ENCODE data around the gene BTNL9.

The BTNL9 gene

DNA sequence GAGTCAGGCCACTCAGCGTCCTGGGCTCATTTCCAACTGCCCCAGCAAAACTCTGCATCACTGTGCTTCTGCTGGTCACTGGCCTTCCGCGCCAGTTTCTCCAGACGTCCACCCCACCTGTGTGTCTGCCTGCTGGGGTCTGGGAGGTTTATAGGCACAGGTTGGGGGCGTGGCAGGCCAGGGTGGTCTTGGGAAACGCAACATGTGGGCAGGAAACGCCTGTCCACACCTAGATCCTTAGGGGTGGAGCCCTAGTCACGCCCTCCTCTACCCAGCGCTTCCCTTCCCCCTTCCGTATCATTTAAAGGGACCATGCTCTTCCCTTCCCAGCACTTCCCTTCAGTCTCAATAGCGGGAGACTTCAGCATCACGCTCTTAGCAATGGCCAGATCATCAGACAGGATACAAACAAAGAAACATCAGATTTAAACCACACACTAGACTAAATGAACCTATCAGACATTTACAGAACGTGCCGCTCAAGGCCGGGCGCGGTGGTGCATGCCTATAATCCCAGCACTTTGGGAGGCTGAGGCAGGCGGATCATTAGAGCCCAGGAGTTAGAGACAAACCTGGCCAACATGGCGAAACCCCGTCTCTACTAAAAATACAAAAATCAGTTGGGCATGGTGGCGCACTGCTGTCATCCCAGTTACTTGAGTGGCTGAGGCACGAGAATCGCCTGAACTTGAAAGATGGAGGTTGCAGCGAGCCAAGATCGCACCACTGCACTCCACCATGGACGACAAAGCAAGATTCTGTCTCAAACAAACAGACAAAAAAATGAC lies 11.8 kb upstream of the BTNL9 start:
- Histone ChIP-seq H3K9ac (ENCODE audit: low read depth, low read length) (peak overlapping the region; percentile 38), H3K4me1 (ENCODE audit: control insufficient read depth, insufficient read depth, low read length) (no peaks in the 10 kb centered on the region), H3K36me3 (ENCODE audit: control insufficient read depth, insufficient read depth, low read length) (no peaks in the 10 kb centered on the region), H3K27me3 (ENCODE audit: control insufficient read depth, insufficient read depth, low read length) (peaks cover 11% of the 10 kb centered on the region), H3K9me3 (ENCODE audit: control insufficient read depth, insufficient read depth, low read length) (peaks cover 2% of the 10 kb centered on the region), H3K4me3 (ENCODE audit: low read depth, low read length) (peak overlapping the region; percentile 63)

DNA sequence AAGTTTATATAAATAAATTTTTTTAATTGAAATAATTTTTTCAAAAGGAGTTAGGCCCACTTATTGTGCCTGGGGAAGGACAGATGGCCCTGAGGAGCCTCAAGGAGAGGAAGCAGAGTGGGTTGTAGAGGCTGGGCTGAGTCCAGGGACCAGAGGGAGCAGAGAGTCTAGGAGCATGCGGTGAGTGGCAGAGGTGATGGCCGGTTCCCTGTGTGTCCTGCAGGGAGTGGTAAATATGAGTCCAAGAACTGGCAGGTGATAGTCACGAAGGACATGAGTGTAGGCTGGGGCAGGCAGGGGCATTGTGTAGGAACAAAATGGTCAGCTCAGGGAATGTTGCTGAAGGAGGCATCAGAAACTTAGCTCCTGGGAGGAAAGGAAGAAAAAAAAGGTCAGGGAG lies 8.3 kb upstream of the BTNL9 start:
- Histone ChIP-seq H3K9ac (ENCODE audit: low read depth, low read length) (no peak overlapping the region), H3K36me3 (ENCODE audit: control insufficient read depth, insufficient read depth, low read length) (no peaks in the 10 kb centered on the region), H3K27me3 (ENCODE audit: control insufficient read depth, insufficient read depth, low read length) (peaks cover 11% of the 10 kb centered on the region), H3K4me1 (ENCODE audit: control insufficient read depth, insufficient read depth, low read length) (peaks cover 2% of the 10 kb centered on the region), H3K4me3 (ENCODE audit: low read depth, low read length) (no peak overlapping the region), H3K9me3 (ENCODE audit: control insufficient read depth, insufficient read depth, low read length) (peaks cover 3% of the 10 kb centered on the region)

DNA sequence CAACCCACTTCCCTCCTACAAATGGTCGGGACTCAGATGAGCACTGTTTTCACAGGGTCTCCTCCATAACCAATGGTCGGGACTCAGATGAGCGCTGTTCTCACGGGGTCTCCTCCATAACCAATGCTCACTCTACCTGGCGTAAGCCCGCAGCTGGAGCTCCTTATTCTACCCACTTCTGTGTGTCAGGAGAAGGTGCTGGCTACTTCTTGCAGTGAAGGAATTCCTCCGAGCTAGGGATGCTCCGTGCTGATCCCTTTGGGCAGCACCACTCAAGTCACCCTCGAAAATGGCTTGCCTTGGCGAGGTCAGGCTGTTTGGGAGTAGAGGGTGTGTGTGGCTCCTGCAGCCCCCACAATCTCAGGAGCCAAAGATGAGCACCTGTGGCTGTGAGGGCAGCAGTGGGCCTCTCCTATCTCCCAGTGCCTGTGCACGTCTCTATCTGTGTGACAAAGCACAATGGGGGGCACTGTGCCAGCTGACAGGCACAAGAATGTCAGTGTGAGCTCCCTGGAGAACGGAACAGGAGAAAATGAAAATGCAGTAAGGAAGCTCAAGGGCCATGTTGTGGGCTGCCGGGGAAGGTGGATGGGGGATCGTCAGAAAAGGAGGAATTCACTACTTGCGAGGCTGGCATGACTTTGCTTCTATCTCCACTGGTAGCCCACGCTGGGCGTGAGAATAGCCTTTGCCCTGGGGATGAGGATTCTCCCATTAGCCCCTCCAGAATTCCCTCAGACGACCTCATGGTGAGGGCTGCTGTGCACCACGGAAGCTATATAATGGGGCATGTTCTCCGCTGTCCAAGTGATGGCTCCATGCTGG lies 3.9 kb upstream of the BTNL9 start:
- Histone ChIP-seq H3K27me3 (ENCODE audit: control insufficient read depth, insufficient read depth, low read length) (peaks cover 16% of the 10 kb centered on the region), H3K4me1 (ENCODE audit: control insufficient read depth, insufficient read depth, low read length) (peaks cover 3% of the 10 kb centered on the region), H3K9me3 (ENCODE audit: control insufficient read depth, insufficient read depth, low read length) (peaks cover 3% of the 10 kb centered on the region), H3K9ac (ENCODE audit: low read depth, low read length) (no peak overlapping the region), H3K36me3 (ENCODE audit: control insufficient read depth, insufficient read depth, low read length) (no peaks in the 10 kb centered on the region), H3K4me3 (ENCODE audit: low read depth, low read length) (no peak overlapping the region)

DNA sequence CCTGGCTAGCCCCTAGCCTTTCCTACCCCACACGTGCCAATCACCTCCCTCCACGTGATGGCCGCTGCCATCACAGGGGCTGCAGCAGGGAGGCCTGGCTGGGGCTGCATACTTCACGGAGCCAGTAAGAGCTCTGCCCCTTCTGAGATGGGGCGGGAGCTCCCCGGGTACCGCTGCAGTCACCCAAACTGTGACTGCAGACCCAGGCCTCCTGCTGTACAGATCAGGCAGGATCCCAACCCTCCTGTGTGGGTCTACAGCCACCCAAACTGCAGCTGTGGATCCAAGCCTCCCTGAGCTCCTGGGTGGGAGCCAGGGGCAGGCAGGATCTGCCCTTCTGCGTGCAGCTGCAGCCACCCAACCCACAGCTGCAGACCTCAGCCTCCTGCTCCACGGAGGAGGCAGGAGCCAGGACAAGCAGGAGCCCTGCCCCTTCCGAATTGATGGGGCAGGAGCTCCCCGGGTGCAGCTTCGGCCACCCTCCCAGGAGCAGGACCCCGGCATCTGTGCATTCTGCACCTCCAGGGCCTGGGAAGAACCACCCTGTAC lies 3.2 kb upstream of the BTNL9 start:
- Histone ChIP-seq H3K27me3 (ENCODE audit: control insufficient read depth, insufficient read depth, low read length) (peaks cover 17% of the 10 kb centered on the region), H3K9me3 (ENCODE audit: control insufficient read depth, insufficient read depth, low read length) (peaks cover 3% of the 10 kb centered on the region), H3K4me3 (ENCODE audit: low read depth, low read length) (no peak overlapping the region), H3K4me1 (ENCODE audit: control insufficient read depth, insufficient read depth, low read length) (peaks cover 3% of the 10 kb centered on the region), H3K36me3 (ENCODE audit: control insufficient read depth, insufficient read depth, low read length) (no peaks in the 10 kb centered on the region), H3K9ac (ENCODE audit: low read depth, low read length) (no peak overlapping the region)

DNA sequence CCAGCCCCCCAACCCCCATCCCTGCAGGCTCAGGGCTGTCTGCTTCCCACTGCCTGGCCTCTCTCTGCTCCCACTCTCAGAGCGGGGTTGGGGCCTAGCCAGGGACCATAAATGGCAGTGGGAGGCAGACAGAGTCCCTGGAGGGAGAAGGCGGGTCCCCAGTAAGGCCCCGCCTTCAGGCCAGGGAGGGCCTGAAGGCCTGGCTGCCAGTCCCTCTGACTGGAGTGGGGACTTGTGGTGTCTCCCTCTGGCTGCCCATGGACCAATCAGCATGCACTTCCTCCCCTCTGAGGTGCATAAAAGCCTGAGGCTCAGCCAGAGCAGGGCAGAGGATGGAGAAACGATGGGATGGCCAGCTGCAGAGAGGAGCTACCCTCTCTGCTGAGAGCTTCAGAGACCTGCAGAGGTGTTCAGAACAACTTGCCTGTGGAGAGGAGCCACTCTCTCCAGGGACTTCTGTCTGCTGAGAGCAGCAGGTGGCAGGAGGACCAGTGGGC lies 2.7 kb upstream of the BTNL9 start:
- Histone ChIP-seq H3K4me3 (ENCODE audit: low read depth, low read length) (no peak overlapping the region), H3K9me3 (ENCODE audit: control insufficient read depth, insufficient read depth, low read length) (peaks cover 3% of the 10 kb centered on the region), H3K4me1 (ENCODE audit: control insufficient read depth, insufficient read depth, low read length) (peaks cover 3% of the 10 kb centered on the region), H3K9ac (ENCODE audit: low read depth, low read length) (no peak overlapping the region), H3K36me3 (ENCODE audit: control insufficient read depth, insufficient read depth, low read length) (no peaks in the 10 kb centered on the region), H3K27me3 (ENCODE audit: control insufficient read depth, insufficient read depth, low read length) (peaks cover 21% of the 10 kb centered on the region)

DNA sequence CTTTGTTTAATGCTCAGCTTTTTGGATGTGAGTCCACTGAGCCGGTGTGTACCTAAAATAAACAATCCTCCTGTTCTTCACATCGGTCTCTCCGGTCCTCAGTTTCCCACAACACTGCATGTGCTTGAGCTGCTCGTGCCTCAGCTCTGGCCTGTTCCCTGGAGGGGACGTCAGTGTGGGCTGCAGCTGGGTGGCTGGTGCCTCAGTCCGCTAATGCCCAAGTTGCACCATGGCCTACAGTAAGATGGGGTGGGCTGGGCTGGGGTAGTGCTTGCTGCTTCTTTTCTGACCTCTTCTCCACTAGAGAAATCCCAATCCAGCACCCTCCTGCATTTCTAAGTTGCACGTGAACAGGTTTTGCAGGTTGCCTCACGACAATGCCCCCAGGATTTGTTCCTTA lies 595 bp upstream of the BTNL9 start:
- Histone ChIP-seq H3K9ac (ENCODE audit: low read depth, low read length) (no peak overlapping the region), H3K4me3 (ENCODE audit: low read depth, low read length) (no peak overlapping the region), H3K27me3 (ENCODE audit: control insufficient read depth, insufficient read depth, low read length) (peaks cover 22% of the 10 kb centered on the region), H3K36me3 (ENCODE audit: control insufficient read depth, insufficient read depth, low read length) (no peaks in the 10 kb centered on the region), H3K4me1 (ENCODE audit: control insufficient read depth, insufficient read depth, low read length) (peaks cover 3% of the 10 kb centered on the region), H3K9me3 (ENCODE audit: control insufficient read depth, insufficient read depth, low read length) (no peaks in the 10 kb centered on the region)

DNA sequence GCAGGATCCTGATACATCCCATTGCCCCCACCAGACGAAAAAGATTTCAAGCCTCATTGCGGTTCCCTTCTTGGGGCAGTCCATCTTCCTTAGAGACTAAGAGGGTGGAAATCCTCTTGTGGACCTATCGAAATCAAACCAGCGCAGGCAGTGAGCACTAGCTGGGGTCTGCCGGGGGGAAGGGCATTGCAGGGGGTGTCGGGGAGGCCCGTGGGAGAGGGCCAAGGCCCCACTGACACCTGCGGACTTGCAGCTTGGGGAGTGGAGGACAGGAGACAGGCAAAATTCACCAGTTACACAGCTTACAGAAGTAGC lies 522 bp downstream of the BTNL9 start:
- H3K9ac ChIP-seq (ENCODE audit: low read depth, low read length), result no peak overlapping the region
- H3K27me3 ChIP-seq (ENCODE audit: control insufficient read depth, insufficient read depth, low read length), result peaks cover 22% of the 10 kb centered on the region
- no peak overlapping the region for H3K4me3 ChIP-seq (ENCODE audit: low read depth, low read length)
- H3K9me3 ChIP-seq (ENCODE audit: control insufficient read depth, insufficient read depth, low read length), result no peaks in the 10 kb centered on the region
- peaks cover 3% of the 10 kb centered on the region for H3K4me1 ChIP-seq (ENCODE audit: control insufficient read depth, insufficient read depth, low read length)
- no peaks in the 10 kb centered on the region for H3K36me3 ChIP-seq (ENCODE audit: control insufficient read depth, insufficient read depth, low read length)

DNA sequence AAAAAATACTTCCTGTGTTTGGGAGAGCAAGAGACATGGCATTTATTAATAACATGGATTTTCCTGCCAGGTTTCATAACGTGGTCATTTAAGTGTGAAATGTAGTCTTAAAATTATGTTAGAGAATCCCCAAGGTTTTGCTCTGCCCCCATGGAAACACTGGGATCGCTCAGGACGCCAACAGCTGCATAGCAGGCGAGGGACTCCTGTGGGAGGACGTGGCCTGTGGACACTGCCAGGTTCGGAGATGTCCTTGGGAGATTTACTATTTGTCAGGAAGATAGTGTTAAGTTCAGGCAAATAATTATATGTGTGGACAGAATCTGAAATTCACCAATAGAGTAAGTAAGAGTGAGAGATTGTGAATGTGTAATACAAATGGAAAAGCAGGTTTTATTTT lies 977 bp downstream of the BTNL9 start:
- Histone ChIP-seq H3K27me3 (ENCODE audit: control insufficient read depth, insufficient read depth, low read length) (peaks cover 22% of the 10 kb centered on the region), H3K4me3 (ENCODE audit: low read depth, low read length) (no peak overlapping the region), H3K4me1 (ENCODE audit: control insufficient read depth, insufficient read depth, low read length) (peaks cover 3% of the 10 kb centered on the region), H3K9me3 (ENCODE audit: control insufficient read depth, insufficient read depth, low read length) (no peaks in the 10 kb centered on the region), H3K36me3 (ENCODE audit: control insufficient read depth, insufficient read depth, low read length) (no peaks in the 10 kb centered on the region), H3K9ac (ENCODE audit: low read depth, low read length) (no peak overlapping the region)

DNA sequence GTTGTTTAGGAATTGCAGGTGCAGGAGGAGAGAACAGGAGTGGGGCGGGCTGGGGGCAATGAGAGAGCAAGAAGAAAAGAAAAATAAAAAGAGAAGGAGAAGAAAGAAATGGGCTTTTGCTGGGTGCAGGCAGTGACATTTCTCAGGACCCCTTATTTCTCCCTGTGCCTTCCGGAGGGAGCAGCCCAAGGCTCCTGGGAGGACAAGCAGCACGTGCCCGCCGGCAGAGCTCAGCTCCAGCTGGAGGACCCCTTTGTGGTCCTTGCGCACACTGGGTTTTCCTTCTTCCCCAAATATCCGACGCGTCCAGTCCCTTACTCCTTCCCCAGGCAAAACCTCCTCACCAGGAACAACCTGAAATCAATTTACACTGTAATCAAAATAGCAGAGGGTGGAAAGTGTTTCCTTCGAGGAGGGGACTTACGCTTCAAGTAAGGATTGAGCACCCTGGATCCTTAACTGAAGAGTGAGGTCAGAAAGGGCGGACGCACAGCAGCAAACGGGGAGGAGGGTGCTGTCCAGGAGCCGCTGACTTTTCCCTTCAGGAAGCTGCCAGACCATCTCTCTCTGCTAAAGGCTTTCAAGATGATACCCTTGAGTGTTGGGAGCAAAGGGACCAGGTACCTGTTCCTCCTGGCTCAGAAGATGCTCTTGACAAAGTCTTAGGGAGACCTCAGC lies 2.1 kb downstream of the BTNL9 start:
- no peak overlapping the region for H3K9ac ChIP-seq (ENCODE audit: low read depth, low read length)
- H3K27me3 ChIP-seq (ENCODE audit: control insufficient read depth, insufficient read depth, low read length), result peaks cover 32% of the 10 kb centered on the region
- no peaks in the 10 kb centered on the region for H3K36me3 ChIP-seq (ENCODE audit: control insufficient read depth, insufficient read depth, low read length)
- H3K9me3 ChIP-seq (ENCODE audit: control insufficient read depth, insufficient read depth, low read length), result no peaks in the 10 kb centered on the region
- H3K4me1 ChIP-seq (ENCODE audit: control insufficient read depth, insufficient read depth, low read length), result peaks cover 2% of the 10 kb centered on the region
- no peak overlapping the region for H3K4me3 ChIP-seq (ENCODE audit: low read depth, low read length)

DNA sequence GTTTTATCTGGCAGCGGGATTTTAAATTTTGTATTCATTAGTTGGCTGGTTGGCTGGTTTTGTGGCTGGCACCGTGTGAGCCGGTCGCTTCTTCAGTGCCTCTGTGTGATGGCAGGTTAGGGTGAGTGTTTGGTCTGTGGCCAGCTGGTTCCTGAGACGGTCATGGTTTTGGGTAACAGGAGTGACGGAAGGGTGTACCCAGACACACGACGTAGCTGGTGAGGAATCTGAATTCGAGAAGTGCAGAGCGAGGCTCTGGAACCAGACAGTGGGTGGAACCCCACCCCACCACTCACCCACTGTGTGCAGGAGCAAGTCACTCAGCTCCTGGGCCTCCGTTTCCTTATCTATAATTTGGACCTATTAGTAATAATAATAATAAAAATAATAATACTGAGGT lies 2.7 kb downstream of the BTNL9 start:
- H3K4me3 ChIP-seq (ENCODE audit: low read depth, low read length), result no peak overlapping the region
- H3K9me3 ChIP-seq (ENCODE audit: control insufficient read depth, insufficient read depth, low read length), result no peaks in the 10 kb centered on the region
- no peak overlapping the region for H3K9ac ChIP-seq (ENCODE audit: low read depth, low read length)
- H3K27me3 ChIP-seq (ENCODE audit: control insufficient read depth, insufficient read depth, low read length), result peaks cover 38% of the 10 kb centered on the region
- H3K36me3 ChIP-seq (ENCODE audit: control insufficient read depth, insufficient read depth, low read length), result no peaks in the 10 kb centered on the region
- H3K4me1 ChIP-seq (ENCODE audit: control insufficient read depth, insufficient read depth, low read length), result peaks cover under 1% of the 10 kb centered on the region

DNA sequence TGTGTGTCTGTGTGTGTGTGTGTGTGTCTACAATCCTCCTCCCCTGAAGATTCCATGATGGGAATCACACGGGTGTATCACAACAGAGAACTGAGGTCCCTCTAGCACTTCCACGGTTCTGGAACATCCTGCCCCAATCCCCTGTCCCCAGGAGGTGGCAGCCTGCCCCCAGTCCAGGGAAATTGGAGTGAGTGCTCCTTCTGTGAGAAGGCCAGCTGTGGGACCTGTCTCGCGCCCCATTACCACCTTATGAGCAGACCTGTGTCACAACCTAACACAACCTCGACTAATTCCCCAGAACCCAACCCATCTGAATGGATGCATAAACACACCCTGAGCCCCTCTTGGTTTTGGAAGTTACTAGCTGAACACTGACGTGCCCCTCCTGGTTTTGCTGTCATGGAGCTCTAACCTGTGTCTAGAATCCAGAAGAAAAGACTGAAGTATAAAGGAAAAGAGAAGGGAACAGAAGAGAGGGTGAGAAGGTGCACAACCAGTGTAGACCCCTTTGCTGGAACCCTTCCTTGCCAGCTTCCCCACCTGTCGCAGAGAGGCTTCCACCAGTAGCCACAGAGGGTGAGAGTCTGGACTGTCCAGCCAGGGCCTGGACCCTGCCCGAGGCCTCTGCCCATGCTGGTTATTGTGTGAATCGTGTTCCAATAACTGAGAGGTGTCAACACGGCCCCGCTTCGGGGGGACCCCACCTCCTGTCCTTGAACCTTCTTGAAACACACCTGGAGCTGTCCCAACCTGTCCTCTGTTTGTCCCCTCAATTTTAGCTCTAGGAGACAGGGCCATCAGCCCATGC lies 3.4 kb downstream of the BTNL9 start:
- Histone ChIP-seq H3K9me3 (ENCODE audit: control insufficient read depth, insufficient read depth, low read length) (no peaks in the 10 kb centered on the region), H3K4me1 (ENCODE audit: control insufficient read depth, insufficient read depth, low read length) (no peaks in the 10 kb centered on the region), H3K27me3 (ENCODE audit: control insufficient read depth, insufficient read depth, low read length) (peaks cover 45% of the 10 kb centered on the region), H3K9ac (ENCODE audit: low read depth, low read length) (no peak overlapping the region), H3K4me3 (ENCODE audit: low read depth, low read length) (no peak overlapping the region), H3K36me3 (ENCODE audit: control insufficient read depth, insufficient read depth, low read length) (no peaks in the 10 kb centered on the region)
